Right ventricle myocardium inferior (tissue), 1 donor: Measurements from ENCODE around the gene RPS27. TPM values are rescaled to one million over a fixed set of nuclear protein-coding genes. Genes with fewer than 3 reads are reported as not detected.
A peak's percentile ranks its signal among the peaks of the same experiment; 100 is the strongest.
"Not testable (repeated sequence)": the region's sequence is repeated elsewhere in the genome, so short reads cannot be mapped to it uniquely, and the experiment has no call there.

Experiments
- ATAC-seq: fragments of 200-7000 bp; cut with Tn5 transposase; one replicate; pipeline ENCODE4 v1.9.1; 2020; ENCODE audit warnings: mild to moderate bottlenecking, moderate library complexity
- DNase-seq: peaks from one replicate; pipeline ENCODE4 v3.0.0; 2021; ENCODE audit errors: missing footprints
- intact Hi-C: fragments of 100-400 bp; cut with DNase I; formaldehyde crosslinking; loops from one replicate; pipeline ENCODE4 v1.11.0; 2022
- total RNA-seq: library from RNA; stranded (reverse); fragmentation: NEBNext Ultra II Directional; extraction: Animal tissue kit (Norgen Biotek cat#: 25700); gene quantifications from one replicate; pipeline ENCODE4 v1.2.1, GENCODE V29; 2021
- donor health status: DM: no; HTN: yes; CAD: no; lungs with severe emphysema.

The RPS27 gene
- total RNA-seq, 1 donor from 2014 or later = 984 TPM

DNA sequence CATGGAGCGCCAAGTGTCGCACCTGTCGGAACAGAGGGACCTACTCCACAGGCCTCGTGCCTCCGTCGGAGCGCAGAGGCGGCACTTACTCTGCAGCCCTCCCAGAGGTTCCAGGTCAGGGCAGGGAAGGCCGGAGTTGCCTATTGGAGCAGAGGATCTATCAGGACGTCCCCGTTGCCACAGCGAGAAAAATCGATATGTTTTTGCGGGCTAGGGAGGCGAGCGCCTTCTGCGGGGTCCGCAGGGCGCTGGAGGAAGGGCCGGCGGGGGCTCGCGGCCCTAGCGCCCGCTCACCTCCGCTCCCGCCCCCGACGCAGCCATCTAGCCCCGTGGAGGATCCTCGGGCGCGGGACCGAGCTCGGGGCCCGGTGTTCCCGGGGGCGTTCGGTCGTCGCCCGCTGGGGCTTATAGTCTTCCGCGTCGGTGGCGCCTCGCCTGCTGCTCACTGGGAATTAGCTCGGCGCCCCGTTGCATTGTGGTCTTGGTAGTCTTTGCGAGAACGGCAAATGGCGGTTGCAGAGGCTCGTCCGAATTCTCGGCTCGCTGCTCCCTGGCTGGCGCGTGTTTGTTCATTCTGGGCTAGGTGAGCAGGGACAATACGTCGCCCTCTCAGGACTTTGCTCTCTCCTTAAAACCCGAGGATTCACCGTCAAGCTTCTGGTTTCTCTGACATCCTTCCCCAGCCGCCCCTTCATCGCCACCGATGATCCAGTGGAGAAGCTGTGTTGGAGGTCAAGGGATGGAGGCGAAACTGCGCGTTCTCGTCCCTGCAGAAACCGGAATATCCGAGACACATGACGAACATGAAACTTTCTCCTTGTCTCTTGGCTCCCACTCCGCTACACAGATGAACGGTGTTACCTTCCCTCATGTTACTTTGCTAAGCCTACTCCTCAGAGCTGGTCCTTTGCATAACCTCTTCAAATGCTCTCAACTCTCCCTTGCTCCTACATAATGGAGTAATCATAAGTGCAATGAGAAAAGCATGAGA, 13.0 kb upstream of the RPS27 start, which contains the start of gene JTB:
Gene JTB (minus strand): TSS at position 425 of the 991 bp plus-strand sequence. CDS start 422 bp downstream, at position 3.
- peak; percentile 96 for ATAC-seq
- DNase-seq = peak; percentile 97
- intact Hi-C loops = no loop called here

DNA sequence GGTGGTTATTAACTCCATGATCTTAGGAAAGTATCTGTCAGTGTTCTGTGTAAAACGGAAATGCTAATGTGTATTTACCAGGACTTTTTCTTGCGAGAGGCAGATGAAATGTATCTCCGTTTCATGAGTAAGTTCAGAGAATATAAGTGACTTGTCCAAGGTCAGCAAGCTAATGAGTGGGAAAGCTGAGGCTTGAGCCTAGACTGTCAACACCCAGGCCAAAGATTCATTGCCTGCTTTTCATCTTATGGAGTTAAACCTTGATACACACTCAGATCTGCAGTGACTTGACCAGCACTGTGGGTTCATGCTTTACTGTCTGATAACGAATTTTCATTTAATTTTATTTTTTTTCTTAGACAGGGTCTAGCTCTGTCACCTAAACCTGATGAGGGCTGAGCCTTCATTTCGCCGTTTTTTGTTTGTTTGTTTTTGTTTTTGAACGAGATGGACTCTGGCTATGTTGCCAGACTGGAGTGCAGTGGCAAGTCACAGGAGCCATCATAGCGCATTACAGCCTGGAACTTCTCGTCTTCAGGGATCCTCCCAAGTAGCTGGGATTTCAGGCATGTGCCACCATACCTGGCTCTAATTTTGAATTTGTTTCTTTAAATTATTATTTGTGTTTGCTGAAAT, 12.2 kb upstream of the RPS27 start:
- ATAC-seq (no peak), DNase-seq (no peak)
- intact Hi-C loops = no loop called here

DNA sequence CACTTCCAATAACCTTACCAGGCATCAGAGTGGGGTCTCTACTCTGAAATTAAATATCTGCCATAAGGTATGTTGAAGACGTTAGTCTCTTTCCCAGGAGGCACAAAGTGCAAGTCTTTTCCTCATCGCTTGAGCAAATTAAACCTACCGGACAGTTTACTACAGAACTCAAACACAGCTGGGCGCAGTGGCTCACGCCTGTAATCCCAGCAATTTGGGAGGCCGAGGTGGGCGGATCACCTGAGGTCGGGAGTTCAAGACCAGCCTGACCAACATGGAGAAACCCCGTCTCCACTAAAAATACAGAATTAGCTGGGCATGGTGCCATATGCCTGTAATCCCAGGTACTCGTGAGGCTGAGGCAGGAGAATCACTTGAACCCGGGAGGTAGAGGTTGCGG, 11.5 kb upstream of the RPS27 start:
- DNase-seq, ATAC-seq, intact Hi-C loops: not testable (repeated sequence)

DNA sequence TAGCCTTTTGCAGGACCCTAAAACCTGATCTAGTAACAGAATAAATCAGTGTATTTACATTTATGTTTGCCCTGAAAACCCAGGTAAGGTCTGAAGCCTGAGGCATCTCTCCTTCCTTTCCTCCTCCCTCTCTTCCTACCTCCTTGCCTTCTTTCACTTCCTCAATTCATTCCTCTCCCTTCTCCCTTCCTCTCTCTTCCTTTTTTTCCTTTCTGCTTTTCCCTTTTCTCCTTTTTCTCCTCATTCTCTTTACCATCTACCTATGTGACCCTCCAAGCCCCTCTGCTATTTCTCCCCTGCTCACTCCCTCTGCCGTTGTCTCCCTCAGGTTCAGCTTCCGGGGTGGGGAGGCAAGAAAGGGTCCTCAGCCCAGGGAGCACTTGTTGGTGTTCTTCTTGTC, 8.8 kb upstream of the RPS27 start:
- intact Hi-C loops = loop anchor here (10.0 kb wide), 1 partner anchor 467 kb away; no protein-coding TSS in a partner anchor
- not testable (repeated sequence) for DNase-seq, ATAC-seq

DNA sequence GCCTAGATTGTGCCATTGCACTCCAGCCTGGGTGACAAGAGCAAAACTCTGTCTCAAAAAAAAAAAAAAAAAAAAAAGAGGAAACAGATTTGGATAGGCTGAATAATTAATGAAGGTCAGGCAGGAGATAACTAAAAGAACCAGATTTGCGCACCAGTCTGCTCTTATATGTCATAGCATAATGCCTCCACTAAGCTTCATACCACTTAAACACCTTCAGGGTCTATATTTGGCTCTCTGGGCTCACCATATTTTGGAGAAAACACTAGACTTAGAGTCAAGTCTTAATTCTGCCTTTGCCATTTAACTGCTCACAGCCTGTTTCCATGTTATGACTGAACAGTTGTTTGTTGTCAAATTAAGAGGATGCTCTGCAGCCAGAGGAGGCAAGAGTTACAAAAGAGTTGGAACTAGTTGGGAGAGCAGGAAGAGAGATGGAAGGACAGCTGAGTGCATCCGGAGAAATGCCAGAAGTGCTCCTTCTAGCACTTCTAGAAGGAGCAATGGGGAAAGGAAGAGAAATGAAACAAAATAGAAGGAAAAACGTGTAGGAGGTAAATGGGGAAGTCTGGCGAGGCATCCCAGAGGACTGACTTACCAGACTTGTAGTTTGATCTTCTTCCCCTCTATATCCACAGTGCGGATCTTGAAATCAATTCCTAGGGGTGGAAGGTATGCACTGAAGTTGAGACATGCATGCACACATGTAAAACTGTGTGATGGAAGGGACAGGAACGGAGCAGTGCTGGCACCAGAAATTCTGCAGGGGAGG, 6.3 kb upstream of the RPS27 start:
- no peak for DNase-seq
- intact Hi-C loops = loop anchor here (10.0 kb wide), 1 partner anchor 470 kb away; no protein-coding TSS in a partner anchor
- ATAC-seq = no peak

DNA sequence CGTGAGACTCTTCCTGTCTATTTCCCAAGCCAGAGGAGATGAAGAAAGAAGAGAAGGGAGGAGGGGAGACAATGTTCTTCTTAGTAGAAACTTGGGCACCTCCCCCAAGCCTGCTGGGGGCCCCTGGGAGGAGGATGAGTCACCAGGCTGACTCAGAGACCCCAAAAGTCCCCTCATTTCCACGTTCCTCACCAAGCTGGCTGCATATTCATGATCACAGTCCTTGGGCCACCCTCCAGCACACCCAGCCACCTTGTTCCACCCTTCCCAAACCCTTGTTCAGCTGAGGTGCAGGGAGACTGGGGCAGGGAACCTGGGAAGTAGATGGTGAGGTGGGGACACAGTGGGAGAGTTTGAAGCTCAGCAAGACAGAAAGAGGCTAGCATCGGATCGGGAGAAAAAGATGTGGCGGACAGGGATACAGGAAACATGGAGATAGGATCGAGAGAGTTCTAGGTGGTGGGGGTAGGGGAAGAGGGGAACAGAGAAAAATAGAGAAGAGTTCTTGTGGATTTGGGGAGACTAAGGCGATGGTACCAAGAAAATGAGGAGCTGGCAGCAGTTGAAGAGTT, 5.1 kb upstream of the RPS27 start:
- intact Hi-C loops = loop anchor here (10.0 kb wide), 1 partner anchor 471 kb away; no protein-coding TSS in a partner anchor
- DNase-seq = no peak
- peak; percentile 36 for ATAC-seq

DNA sequence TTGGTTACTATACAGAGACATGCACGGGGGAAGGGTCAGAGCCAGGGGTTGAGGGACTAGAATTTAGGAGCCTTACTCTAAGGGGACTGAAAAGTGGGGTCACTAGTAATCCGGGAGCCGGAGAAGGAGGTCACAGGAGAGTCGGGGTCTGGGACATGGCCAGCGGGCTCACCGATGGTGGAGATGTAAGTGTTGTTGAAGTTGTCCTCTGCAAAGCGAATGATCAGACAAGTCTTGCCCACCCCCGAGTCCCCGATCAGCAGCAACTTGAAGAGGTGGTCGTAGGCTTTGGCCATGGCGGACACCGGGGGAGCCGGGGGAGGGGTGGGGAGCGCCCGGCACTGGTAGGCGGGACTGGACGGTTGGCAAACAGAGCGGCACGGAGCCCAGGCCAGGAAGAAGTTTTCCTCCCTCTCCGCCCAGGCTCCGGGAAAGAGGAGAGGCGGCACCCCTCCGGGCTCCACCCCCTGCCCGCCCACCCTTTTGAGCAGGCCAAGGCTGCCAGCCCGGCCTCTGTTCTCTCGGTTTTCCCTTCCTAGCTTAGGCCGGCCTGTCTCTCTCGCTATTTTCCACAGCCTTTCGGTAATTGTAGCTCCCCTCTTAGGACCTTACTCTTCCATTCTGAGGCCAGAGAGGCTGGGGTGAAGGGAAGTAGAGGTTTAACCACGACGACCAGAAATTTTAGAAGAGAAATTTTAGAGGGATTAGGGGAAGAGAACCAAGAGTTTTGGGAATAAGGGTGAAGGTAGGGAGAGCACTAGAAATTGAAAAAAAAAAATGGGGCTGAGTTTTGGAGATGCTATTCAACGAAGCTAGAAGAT, 4.4 kb upstream of the RPS27 start, which contains the start of gene RAB13:
Gene RAB13 (minus strand): TSS at position 399 of the 821 bp plus-strand sequence. CDS start 103 bp downstream, at position 296.
- DNase-seq (peak; percentile 88), ATAC-seq (peak; percentile 87)
- intact Hi-C loops = loop anchor here (1.0 to 10.0 kb wide), 4 partner anchors 40 to 471 kb away; partner anchors contain the start of gene DENND4B

DNA sequence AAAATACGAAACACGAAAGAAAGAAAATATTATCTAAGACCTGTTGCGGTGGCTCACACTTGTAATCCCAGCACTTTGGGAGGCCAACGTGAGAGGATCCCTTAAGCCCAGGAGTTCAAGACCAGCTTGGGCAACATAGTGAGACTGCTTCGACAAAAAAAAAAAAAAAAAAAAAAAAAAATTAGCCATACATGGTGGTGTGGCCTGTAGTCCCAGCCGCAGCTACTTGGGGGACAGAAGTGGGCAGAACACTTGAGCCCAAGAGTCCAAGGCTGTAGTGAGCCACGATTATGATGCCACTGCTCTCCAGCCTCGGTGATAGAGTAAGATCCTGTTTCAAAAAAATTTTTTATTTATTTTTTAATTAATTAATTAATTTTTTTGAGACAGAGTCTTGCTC, 2.9 kb upstream of the RPS27 start:
- no peak for DNase-seq
- intact Hi-C loops = loop anchor here (2.0 to 10.0 kb wide), 2 partner anchors 311 to 473 kb away; no protein-coding TSS in a partner anchor
- no peak for ATAC-seq

DNA sequence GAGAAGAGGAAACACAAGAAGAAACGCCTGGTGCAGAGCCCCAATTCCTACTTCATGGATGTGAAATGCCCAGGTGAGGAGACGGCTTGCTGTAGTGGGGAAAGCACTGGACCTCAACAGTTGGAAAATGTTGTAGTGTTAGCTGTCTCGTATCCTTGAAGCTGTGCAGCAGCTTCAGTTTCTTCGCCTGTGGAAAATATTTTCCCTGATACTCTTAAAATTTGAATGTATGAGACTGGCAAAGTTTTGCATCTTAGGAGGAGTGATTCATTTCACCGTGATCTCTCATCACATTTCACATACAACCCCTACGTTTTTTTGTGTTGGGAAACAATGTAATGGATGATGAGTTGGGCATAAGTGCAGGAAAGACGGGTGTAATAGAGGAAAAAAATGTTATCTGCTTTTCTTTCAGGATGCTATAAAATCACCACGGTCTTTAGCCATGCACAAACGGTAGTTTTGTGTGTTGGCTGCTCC, 629 bp downstream of the RPS27 start:
- no peak for DNase-seq
- intact Hi-C loops = no loop called here
- ATAC-seq = no peak

DNA sequence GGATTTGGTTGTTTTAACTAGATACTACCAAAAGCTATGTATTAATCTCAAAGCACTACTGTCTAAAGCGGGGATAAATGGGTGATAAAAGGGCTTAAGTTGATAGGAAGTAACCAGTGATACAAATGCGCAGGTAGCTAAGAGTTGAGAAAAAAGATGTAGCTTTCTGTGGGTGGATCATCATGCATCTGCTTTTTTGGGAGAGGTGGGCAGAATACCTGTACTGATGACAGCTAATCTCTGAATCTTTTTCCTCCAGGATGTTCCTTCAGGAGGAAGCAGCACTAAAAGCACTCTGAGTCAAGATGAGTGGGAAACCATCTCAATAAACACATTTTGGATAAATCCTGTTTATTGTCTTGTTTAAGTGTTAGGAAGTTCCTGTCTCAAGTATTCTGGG, 1.2 kb downstream of the RPS27 start:
- DNase-seq (no peak), ATAC-seq (no peak)
- intact Hi-C loops = no loop called here

DNA sequence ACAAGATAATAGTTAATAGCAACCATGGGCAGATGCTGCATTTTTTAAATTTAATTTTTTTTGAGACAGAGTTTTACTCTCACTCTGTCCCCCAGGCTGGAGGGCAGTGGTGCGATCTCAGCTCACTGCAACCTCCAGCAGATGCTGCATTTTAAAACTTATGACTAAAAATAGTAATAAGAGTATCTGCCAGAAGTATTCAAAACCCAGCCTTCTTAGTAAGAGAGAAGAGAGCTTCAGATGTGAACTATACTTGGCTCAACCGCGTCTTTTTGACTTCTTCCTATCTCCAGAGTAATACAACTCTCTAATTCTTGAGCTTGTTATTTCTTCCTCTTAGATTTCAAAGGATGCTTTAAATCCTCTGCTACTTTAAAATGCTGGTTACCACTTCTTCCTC, 4.6 kb downstream of the RPS27 start:
- intact Hi-C loops = no loop called here
- no peak for DNase-seq
- no peak for ATAC-seq

DNA sequence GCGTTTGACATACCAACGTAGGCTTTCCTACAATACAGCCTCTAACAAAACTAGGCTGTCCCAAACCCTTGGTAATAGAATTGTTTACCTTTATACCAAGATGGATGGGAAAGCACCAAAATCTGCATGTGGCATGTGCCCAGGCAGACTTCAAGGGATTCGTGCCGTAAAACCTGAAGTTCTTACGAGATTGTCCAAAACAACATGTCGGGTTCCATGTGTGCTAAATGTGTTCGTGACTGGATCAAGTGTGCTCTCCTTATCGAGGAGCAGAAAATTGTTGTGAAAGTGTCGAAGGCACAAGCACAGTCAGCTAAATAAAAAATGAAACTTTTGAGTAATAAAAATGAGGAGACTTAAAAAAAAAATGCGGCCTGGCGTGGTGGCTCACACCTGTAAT, 5.1 kb downstream of the RPS27 start:
- DNase-seq = no peak
- ATAC-seq = no peak
- intact Hi-C loops = no loop called here

DNA sequence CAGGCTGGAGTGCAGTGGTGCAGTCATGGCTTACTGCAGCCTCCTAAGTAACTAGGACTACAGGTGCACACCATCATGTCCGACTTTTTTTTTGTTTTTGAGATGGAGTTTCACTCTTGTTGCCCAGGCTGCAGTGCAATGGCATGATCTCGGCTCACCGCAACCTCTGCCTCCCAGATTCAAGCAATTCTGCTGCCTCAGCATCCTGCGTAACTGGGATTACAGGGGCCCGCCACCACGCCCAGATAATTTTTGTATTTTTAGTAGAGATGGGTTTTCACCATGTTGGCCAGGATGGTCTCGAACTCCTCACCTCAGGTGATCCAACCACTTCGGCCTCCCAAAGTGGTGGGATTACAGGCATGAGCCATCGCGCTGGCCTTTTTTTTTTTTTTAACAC, 6.3 kb downstream of the RPS27 start:
- DNase-seq, intact Hi-C loops, ATAC-seq: not testable (repeated sequence)

DNA sequence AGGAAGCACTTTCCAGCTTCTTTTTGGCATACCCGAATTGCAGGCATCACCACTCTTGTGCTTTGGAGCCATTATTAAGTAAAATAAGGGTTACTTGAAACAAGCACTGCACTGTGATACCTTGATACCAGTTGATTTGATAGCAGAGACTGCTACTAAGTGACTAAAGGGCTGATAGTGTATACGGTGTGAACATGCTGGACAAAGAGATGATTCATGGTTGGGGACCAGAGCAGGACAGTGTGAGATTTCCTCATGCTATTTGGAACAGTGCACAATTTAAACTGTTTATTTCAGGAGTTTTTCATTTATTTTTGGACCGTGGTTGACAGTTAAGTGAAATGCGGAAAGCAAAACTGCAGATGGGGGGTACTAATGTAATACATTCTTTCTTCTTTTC, 9.9 kb downstream of the RPS27 start:
- intact Hi-C loops = no loop called here
- DNase-seq = no peak
- ATAC-seq = no peak

DNA sequence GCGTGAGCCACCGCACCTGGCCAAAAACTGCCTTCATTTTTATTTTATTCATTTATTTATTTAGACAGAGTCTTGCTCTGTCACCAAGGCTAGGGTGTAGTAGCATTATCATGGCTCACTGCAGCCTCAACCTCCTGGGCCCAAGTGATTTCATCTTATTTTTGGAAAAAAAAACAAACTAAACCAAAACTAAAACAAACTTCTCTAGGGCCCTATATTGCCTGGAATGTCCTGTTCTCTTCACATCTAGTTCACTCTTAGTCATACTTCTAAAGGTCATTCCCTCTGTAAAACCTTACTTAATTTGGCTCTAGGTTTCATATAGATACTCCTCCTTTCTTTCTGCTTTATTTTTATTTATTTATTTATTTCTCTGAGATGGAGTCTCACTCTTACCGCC, 15.6 kb downstream of the RPS27 start:
- intact Hi-C loops = no loop called here
- ATAC-seq (no peak), DNase-seq (no peak)

DNA sequence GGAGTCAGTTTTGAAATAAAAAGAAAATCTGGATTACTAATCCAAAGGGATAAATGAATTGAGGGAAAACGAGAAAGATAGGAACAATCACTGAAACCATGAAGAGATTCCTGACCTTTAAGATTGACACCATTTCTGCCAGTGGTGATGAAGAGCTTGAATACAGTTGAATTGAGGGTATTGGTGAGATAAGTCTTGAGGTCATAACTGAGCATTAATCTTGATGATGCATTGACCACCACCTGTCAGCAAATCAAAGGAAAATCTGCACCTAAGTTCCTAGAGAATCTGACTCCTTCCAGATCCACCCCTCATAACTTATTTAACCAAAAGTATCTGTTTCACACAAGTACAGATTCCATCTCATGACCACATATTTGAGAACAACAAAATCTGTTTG, 21.6 kb downstream of the RPS27 start:
- ATAC-seq (no peak), DNase-seq (no peak)
- intact Hi-C loops = no loop called here

DNA sequence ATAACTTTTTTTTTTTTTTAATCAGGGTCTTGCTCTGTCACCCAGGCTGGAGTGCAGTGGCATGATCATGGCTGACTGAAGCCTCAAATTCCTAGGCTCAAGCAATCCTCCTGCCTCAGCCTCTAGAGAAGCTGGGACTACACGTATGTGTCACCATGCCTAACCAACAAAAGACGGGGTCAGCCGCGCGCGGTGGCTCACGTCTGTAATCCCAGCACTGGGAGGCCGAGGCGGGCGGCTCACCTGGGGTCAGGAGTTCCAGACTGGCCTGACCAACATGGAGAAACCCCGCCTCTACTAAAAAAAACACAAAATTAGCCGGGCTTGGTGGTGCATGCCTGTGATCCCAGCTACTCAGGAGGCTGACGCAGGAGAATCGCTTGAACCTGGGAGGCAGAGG, 22.0 kb downstream of the RPS27 start:
- intact Hi-C loops, ATAC-seq, DNase-seq: not testable (repeated sequence)
